HG03097 (cell line): ENCODE results near the gene SUSD2.
"Not testable (repeated sequence)": the region's sequence is repeated elsewhere in the genome, so short reads cannot be mapped to it uniquely, and the experiment has no call there.

ENCODE experiments used
- ATAC-seq: cut with Tn5 transposase; IDR thresholded peaks from one replicate; pipeline ENCODE4 v1.9.1; 2021; ENCODE audit not compliant: unreplicated experiment, low FRiP score

Gene SUSD2

DNA sequence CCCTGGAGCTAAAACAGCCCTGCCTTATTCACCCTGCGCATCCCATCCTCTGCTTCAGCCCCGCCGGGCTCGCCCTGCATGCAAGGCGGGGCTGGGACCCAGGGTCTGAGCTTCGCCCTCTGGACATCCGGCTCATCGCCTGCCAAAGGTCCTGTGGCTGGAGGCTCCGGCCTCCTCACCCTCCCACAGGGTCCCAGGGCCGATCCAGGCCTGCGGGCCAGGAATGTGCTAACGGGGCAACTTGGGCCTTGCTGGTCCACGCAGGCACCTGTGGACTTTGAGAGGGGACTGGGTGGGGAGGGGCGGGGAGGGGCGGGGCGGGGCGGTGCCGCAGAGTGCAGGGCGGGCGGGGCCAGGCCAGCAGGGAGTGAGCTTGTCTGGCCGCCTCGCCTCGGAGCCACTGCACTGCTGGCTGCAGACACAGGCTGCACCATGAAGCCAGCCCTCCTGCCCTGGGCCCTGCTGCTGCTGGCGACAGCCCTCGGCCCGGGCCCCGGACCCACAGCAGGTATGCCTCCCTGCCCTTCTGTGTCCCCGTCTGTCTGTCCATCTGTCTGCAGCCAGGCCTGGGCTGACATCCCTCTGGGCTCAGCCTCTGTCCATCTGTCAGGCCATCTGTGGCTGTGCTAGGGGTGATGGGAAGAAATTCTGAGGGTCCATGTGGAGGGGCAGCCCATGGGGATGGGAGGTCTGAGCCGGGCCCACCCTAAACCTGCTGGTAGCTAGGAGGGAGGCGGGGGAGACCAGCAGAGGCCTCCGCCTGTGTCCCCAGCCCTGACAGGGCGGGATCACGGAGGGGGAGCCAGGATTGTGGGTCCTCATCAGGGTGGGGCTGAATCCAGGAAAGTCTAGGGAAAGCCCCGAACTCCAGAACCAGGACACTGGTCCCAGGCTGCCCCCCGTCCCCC, at the start of gene SUSD2:
Gene SUSD2 (plus strand): TSS at position 400 of the 908 bp plus-strand sequence. CDS start 33 bp downstream, at position 433.
- ATAC-seq = no peak

GRCh38 chr22:24133187-24133965, 47.9 kb upstream of the SUSD2 start:
- no peak for ATAC-seq

- no peak for ATAC-seq
These were observed 47.0 kb upstream of the SUSD2 start for GRCh38 chr22:24134090-24134846.

DNA sequence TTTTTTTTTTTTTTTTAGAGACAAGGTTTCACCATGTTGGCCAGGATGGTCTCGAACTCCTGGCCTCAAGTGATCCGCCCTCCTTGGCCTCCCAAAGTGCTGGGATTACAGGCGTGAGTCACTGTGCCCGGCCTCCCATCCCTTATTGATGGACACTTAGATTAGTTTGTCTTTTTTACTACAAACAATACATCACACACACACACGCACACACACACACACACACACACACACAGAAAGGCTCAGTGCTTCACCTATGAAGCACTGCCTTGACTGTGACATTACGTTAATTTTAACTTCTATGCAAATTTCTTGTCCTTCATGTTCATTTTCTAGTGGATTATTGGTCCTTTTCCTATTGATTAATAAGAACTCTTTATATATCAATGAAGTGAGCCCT, 44.8 kb upstream of the SUSD2 start:
- ATAC-seq = not testable (repeated sequence)

- ATAC-seq = no peak
These were observed 43.7 kb upstream of the SUSD2 start for GRCh38 chr22:24137595-24137994.

DNA sequence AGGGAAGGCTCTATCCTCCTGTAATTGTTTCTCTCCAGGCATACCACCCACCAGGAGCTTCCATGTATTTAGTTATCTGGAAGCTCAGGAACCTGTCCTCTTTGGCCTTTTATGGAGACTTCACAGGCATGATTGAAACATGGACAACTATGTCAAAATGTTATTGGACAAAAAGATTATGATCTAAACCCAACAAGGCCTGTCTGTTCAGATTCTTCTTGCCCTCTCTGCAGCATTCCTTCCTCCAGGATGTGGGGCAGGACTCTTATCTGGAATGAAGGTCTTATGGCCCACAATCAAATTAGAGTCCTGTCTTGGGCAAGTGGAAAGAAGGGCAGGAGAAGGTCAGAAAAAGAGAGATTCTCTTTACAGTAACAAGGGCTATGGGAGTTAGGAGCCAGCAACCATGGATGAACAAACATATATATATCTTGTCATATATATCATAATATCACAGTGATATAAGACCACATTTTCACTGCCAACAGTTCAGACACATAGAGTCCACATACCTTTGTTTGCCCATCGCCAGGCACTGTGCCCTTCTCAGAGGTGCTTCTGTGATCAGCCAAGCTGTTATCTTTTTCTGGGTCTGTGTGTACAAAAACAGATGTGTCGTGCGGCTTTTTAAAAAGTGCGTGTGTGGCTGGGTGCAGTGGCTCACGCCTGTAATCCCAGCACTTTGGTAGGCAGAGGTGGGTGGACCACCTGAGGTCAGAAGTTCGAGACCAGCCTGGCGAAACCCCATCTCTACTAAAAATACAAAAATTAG, 42.5 kb upstream of the SUSD2 start:
- no peak for ATAC-seq

- no peak for ATAC-seq
These were observed 40.9 kb upstream of the SUSD2 start for GRCh38 chr22:24140357-24140756.

GRCh38 chr22:24141586-24141985, 39.7 kb upstream of the SUSD2 start:
- ATAC-seq = no peak

GRCh38 chr22:24142241-24142640, 39.0 kb upstream of the SUSD2 start:
- ATAC-seq = no peak

DNA sequence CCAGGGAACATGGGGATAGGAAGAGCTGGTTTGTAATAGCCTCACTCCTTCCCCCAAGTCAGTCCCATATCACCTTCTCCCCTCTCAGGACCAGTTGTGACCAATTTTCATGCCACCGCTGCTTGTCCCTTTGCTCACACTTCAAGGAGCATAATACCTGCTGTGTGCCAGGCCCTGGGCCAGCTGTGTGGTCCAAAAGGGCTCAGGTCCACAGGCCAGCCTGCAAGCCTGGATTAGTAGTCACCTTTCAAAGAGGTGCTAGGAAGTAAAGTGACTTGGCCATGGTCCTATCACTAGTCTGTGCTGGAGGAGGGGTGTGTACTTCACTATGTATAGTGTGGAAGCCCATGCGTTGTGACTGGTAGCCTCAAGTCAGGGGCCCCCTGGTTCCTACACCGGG, 38.5 kb upstream of the SUSD2 start:
- no peak for ATAC-seq

DNA sequence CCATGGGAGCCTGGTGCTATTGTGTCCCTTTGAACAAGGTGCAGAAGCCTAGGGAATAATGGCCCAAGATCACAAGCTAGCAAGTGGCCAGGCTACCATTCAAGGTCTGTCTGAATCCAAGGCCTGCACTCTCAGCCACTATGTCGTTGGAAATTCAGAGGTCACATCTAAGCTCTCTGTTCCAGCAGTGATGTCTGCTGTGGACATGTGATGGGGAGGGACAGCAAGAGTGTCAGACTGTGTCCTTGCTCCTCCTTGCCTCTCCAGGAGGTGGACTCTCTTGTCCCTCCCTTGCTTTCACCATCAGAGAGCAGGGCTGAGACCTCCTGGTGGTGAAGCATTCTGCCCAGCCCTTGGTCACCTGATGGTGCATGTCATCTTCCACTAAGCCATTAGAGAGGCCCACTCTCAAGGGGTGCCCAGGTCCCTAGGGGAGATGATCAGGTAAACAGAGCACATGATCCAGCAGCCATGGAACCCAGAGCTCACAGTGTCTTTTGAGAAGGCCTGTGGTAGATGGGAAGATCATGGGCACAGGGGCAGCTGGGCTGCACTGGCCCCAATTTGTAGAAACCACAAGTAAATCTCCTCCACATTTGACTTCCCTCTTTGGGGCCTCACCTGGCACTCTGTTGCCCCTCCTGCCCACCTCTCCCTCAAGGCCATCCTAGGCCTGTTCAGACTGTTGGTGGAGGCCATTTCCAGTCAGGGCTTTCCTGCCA, 37.1 kb upstream of the SUSD2 start:
- no peak for ATAC-seq

DNA sequence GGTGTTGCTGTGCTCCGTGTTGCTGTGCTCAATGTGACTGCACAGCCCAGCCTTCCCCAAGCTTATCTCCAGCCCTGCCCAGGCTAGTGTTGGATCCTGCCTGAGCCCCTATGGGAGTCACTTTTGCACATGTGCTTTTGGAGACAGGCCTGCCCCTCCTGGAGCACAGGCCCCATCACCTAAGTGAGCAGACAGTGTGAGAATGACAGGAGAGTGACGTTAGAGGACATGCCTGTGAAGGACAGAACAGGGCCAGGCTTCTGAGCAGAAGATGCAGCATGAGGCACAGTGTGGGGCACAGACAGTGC, 36.6 kb upstream of the SUSD2 start:
- no peak for ATAC-seq

DNA sequence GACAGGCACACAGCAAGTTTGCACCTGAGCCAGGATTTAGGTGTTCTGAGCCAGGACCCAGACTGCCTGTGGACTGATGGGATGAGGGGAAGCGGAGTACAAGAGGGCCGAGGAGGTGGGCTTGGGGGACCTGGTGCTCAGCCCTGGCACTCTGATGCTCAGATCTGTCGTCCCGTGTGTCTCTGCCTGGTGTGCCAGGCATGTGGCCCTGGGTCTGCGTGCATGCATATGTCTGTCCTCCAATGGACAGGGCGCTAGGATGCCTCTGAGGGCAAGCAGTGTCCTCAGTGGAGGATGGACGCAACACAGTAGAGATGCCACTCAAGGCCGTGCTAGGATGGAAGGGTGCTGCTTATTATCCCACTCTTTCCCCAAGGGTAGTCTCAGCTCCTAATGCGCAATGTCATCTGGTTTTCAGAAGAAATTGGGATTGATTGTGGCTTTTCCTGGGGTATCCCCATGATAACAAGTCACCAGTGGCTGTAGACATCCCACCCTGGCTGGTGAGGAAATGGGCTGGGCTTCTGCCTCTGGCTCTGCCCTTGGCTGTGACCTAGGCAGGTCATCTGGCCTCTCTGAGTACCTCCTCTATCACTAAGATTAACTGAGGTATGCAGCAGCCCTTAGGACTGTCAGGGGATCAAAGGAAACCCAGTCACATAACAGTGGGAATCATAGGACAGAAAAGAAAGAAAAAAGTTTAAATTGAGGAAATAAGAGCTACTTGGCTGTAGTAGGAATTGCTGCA, 35.7 kb upstream of the SUSD2 start:
- ATAC-seq = no peak

DNA sequence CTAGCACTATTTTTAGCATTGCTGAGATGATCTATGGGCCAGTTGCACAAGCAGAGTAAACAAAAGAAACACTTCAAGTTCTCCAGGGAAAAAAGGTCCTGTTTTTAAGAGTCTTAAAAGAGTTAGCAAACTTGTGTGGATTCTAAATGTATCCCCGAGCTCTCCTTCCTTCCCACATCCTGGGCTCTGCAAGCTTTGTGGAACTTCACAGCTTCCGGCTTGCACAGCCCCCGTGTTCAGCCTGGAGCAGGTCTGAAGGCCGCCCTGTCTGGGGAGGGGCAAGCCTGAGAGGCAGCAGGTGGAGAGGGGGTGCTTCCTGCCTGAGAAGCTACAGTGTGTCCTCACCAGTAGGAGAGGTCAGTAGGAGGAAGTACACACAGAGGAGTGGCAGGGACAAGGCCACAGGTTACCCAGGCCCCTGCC, 35.1 kb upstream of the SUSD2 start:
- no peak for ATAC-seq

GRCh38 chr22:24146791-24147353, 34.4 kb upstream of the SUSD2 start:
- ATAC-seq = no peak

GRCh38 chr22:24147666-24148065, 33.6 kb upstream of the SUSD2 start:
- no peak for ATAC-seq

DNA sequence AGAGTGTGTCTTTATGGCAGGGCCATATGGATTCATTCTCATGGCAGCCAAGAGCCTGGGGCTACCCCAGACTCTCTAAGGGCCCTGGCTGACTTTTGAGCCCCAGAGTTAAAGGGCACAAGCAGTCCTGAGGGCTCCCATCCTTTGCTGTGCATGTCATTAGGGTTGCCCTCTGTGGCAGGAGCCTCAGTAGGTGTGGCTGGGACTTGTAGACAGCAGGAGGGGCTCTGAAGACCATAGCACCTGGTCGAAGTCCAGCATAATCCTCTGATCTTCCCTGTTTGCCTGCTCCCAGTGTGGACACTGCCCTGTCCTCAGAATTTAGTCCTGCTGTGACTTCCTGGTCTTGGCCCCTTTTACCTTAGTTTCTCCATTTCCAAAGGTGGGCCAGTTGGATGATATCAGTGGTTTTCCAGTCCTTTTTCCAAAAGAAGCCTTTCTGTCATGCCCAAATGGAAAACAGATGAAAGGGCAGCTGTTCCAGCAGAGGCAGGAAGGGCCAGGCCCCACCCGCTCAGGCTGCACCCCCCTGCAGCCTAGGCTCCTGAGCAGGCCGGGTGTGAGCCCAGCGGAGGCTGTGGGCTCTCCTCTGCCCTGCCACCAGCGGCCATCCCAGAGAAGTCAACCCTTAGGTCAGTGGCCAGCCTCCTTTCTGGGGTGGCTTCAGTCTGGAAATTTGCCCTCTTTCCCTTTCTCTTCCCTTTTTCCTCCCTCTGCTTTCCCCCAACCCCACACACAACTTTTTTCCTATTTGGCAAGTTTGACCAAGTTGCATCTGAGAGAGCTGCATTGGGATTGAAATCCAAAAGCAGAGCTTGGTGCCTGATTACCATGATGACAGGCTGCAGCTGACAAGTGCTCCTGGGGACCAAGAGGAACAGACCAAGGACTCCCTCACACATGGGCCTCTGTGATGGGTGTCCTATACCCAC, 32.8 kb upstream of the SUSD2 start:
- no peak for ATAC-seq

- no peak for ATAC-seq
These were observed 32.1 kb upstream of the SUSD2 start for GRCh38 chr22:24149198-24149590.
